Measurements from ENCODE around the gene REG3A. TPM values are rescaled to one million over a fixed set of nuclear protein-coding genes. Genes with fewer than 3 reads are reported as not detected.

The REG3A gene
- not detected for total RNA-seq

DNA sequence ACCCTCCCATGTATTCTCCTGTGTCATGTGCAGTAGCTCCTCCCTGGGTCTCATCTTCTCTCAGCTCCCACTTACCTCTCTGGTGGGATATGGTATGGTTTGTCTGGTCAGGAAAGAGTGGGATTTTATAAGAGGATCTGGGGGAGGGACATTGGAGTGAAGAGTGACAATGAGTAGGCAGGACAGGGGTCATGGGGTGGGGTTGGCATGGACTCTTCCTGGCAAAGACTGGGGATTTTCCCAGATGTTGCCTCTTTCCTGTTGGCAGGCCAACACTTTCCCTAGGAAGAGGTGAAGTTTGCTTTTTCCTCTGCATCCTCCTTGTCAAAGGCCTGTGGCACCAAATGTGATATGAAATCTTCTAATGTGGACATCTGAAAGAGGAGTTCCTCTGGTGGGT lies at the start of gene REG3A:
Gene REG3A, minus strand, starts transcription at position 101 of the 400 bp plus-strand sequence. CDS start 348 bp downstream, outside the sequence.

DNA sequence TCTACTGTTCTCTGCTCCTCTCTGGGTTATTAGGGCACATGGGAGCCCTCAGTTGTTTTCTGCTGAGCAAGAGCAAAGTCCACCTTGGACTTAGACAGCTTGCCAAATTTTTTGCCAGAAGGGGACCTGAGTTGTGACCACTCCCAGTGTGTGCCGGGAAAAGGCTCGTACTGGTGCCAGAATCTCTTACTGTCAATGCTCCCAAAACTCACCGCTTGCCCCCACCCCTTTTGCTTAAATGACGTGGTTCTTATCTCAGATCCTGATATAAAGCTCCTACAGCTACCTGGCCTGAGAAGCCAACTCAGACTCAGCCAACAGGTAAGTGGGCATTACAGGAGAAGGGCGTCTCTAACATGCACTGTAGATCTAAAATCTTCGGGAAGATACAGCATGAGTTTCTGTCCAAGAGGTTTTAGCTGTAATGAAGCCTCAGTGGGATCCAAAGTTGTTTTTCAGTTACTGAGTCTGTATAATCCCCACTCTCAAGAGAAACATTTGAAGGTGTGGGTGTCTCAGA lies 39.3 kb downstream of the REG3A start, which contains the start of gene REG1A:
Gene REG1A, plus strand, starts transcription at position 295 of the 520 bp plus-strand sequence. CDS start 374 bp downstream, outside the sequence.

Other genes with a start within 250 kb of the REG3A start
- not detected for gene REG3G, start 134.1 kb downstream of the REG3A start, total RNA-seq
- gene REG1B, start 71.8 kb downstream of the REG3A start, total RNA-seq, result not detected
- not detected for gene REG1A, start 39.3 kb downstream of the REG3A start, total RNA-seq